Measurements from ENCODE around the gene JMJD1C.

DNA sequence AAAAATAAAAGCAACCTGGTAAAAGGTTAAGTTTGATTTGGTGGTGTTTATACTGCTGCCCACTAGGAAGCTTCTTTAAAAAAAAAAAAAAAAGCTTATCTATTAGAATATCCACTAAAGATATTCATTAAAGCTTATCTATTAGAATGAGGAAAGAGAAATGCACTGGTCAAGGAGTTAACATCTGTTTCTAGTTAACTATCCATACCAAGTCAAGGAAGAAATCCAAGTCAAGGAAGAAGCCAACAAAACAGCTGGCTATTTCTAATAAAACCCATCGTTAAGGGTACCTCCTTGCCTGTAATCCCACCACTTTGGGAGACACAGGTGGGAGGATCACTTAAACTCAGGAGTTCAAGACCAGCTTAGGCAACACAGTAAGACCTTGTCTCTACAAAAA, 82.6 kb downstream of the JMJD1C start:
- TF ChIP-seq, protein P1, sequence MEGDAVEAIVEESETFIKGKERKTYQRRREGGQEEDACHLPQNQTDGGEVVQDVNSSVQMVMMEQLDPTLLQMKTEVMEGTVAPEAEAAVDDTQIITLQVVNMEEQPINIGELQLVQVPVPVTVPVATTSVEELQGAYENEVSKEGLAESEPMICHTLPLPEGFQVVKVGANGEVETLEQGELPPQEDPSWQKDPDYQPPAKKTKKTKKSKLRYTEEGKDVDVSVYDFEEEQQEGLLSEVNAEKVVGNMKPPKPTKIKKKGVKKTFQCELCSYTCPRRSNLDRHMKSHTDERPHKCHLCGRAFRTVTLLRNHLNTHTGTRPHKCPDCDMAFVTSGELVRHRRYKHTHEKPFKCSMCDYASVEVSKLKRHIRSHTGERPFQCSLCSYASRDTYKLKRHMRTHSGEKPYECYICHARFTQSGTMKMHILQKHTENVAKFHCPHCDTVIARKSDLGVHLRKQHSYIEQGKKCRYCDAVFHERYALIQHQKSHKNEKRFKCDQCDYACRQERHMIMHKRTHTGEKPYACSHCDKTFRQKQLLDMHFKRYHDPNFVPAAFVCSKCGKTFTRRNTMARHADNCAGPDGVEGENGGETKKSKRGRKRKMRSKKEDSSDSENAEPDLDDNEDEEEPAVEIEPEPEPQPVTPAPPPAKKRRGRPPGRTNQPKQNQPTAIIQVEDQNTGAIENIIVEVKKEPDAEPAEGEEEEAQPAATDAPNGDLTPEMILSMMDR (IDR thresholded peaks at IDR 0.05; ENCODE audit: insufficient read depth, low read length, poor library complexity, severe bottlenecking): no peak
- TF ChIP-seq EZH2phosphoT487 (conservative IDR thresholded peaks at IDR 0.05; ENCODE audit: low read length): no peak

Measured in SU-DHL-6 (cell line).